Fibroblast of lung (primary cell): Measurements from ENCODE around the gene RAPGEF5. TPM values are rescaled to one million over a fixed set of nuclear protein-coding genes. Genes with fewer than 3 reads are reported as not detected.

Experiments used
- DNase-seq, 2 donors: peaks; one replicate each; pipeline versions ENCODE4 v3.0.0 to v3.0.0-alpha.2; 2010; ENCODE audit warnings: low read depth in 2 of 2
- H2AFZ ChIP-seq: 2 replicates; pipeline ENCODE4 v1.5.1; 2012; ENCODE audit warnings: low read length, control low read depth, inconsistent platforms
- H3K27ac ChIP-seq: 2 replicates; pipeline ENCODE4 v1.5.1; 2011; ENCODE audit warnings: low read length, control low read depth; ENCODE audit not compliant: insufficient read depth
- H3K27me3 ChIP-seq: 2 replicates; pipeline ENCODE4 v1.5.1; 2011; ENCODE audit warnings: mild to moderate bottlenecking, low read length; ENCODE audit not compliant: control insufficient read depth, insufficient read depth
- H3K36me3 ChIP-seq: 2 replicates; pipeline ENCODE4 v1.5.1; 2011; ENCODE audit warnings: low read length; ENCODE audit not compliant: control insufficient read depth, insufficient read depth
- H3K4me1 ChIP-seq: 2 replicates; pipeline ENCODE4 v1.5.1; 2011; ENCODE audit warnings: low read length; ENCODE audit not compliant: control insufficient read depth, insufficient read depth; ENCODE audit errors: extremely low read depth
- H3K4me2 ChIP-seq: 2 replicates; pipeline ENCODE4 v1.5.1; 2011; ENCODE audit warnings: low read length, control low read depth; ENCODE audit not compliant: insufficient read depth; ENCODE audit errors: extremely low read depth
- H3K4me3 ChIP-seq, 4 experiments: fragments of 200-600 bp in 1 of 4; sonication (generic) in 1 of 4; replicated peaks in 1 of 4; 2 replicates each; pipeline ENCODE4 v1.5.1; 2011 to 2016; ENCODE audit warnings: low read length in 4 of 4, low read depth in 3 of 4, mild to moderate bottlenecking in 3 of 4, control low read depth in 2 of 4, inconsistent platforms in 1 of 4, mixed read lengths in 1 of 4; ENCODE audit not compliant: insufficient read depth in 1 of 4; ENCODE audit errors: control extremely low read depth in 1 of 4
- H3K79me2 ChIP-seq: 2 replicates; pipeline ENCODE4 v1.5.1; 2012; ENCODE audit warnings: mild to moderate bottlenecking, low read length, inconsistent platforms; ENCODE audit not compliant: control insufficient read depth, insufficient read depth
- H3K9ac ChIP-seq: 2 replicates; pipeline ENCODE4 v1.5.1; 2011; ENCODE audit warnings: mild to moderate bottlenecking, low read length, control low read depth; ENCODE audit not compliant: insufficient read depth
- H3K9me3 ChIP-seq: 2 replicates; pipeline ENCODE4 v1.5.1; 2012; ENCODE audit warnings: low read depth, low read length; ENCODE audit not compliant: control insufficient read depth, insufficient read depth
- H4K20me1 ChIP-seq: 2 replicates; pipeline ENCODE4 v1.5.1; 2011; ENCODE audit warnings: low read length; ENCODE audit not compliant: control insufficient read depth, insufficient read depth; ENCODE audit errors: extremely low read depth
- EZH2 ChIP-seq: IDR thresholded peaks from 2 replicates; pipeline ENCODE4 v1.5.1; 2012; ENCODE audit warnings: low read length, control low read depth, mild to moderate bottlenecking; ENCODE audit errors: missing control alignments
- polyA minus RNA-seq: library from RNA; depleted of rRNA, polyadenylated mRNA; stranded (reverse); fragments of >200 nt; gene quantifications from 2 replicates; pipeline ENCODE4 v1.2.3, GENCODE V29; 2011; ENCODE audit warnings: low replicate concordance
- polyA plus RNA-seq, 2 donors: library from polyadenylated mRNA; depleted of rRNA in 1 of 2; stranded (reverse) in 1 of 2; unstranded in 1 of 2; fragments of >200 nt; gene quantifications; 2 replicates each; pipeline ENCODE4 v1.2.1, GENCODE V29; 2011 to 2012; ENCODE audit warnings: missing spikeins in 1 of 2
- total RNA-seq: library from RNA; depleted of rRNA; stranded (reverse); fragments of >200 nt; gene quantifications from 2 replicates; pipeline ENCODE4 v1.2.1, GENCODE V29; 2014
- TF ChIP-seq, protein P1 (sequence below), 2 donors: IDR thresholded peaks in 1 of 2; conservative IDR thresholded peaks in 1 of 2; 1 replicate in 1 of 2; 2 replicates in 1 of 2; pipeline ENCODE4 v1.5.1; 2011 to 2012; ENCODE audit warnings: low read length in 2 of 2, control low read depth in 1 of 2, inconsistent platforms in 1 of 2, low read depth in 1 of 2, mild to moderate bottlenecking in 1 of 2

Gene RAPGEF5, protein sequence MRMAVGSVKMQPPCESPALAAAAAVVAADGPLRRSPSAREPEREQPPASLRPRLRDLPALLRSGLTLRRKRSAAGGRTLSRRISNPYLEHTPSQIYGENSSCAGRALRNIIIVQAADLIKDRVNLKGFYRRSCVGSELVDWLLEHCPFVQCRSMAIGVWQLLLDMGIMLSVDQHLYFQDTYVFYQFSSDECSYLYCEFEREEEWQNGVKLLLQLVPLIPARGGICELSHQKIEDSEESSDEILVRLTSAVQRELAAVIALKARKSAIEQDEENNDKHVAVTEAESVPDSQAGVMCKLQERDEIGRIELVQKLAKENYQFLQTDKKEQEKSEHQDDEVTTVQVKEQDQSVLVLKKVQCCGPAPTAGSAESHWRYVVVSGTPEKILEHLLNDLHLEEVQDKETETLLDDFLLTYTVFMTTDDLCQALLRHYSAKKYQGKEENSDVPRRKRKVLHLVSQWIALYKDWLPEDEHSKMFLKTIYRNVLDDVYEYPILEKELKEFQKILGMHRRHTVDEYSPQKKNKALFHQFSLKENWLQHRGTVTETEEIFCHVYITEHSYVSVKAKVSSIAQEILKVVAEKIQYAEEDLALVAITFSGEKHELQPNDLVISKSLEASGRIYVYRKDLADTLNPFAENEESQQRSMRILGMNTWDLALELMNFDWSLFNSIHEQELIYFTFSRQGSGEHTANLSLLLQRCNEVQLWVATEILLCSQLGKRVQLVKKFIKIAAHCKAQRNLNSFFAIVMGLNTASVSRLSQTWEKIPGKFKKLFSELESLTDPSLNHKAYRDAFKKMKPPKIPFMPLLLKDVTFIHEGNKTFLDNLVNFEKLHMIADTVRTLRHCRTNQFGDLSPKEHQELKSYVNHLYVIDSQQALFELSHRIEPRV
- total RNA-seq (0.77 and 1.5 TPM in 2 replicates), polyA plus RNA-seq (0.12 and 1.4 TPM in 2 replicates), polyA minus RNA-seq (1.2 TPM in 1 of 2 replicates, not detected in the other)
- polyA plus RNA-seq (2012) = 0.21 and 1.4 TPM in 2 replicates

DNA sequence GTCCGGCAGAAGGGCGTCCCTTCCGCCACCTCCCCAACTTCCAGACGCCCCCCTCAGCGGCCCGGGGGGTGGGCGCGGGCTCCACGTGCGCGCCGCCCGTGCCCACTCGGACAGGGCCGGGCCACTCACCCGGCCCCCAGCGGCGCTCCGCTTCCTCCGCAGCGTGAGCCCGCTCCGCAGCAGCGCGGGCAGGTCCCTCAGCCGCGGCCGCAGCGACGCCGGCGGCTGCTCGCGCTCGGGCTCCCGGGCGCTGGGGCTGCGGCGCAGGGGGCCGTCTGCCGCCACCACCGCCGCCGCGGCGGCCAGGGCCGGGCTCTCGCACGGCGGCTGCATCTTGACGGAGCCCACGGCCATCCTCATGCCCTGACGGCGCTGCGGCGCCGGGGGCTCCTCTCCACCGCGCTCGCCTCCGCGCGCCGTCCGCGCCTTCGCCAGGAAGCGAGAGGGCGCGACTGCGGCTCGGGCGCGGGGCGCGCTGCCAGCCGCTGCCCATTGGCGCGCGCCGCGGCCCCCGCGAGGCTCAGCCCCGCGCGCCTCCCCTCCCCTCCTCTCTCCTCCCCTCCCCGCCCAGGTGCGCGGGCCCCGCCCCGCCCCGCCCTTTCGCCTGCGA lies at the start of gene RAPGEF5:
RAPGEF5 (minus strand) TSS at position 454 of the 610 bp plus-strand sequence; CDS start at position 360, 94 bp downstream.
- peak; percentile 3 to 22 for DNase-seq
- Histone ChIP-seq H3K4me1 (no peaks in the 10 kb centered on the region), H3K36me3 (no peaks in the 10 kb centered on the region), H3K79me2 (no peaks in the 10 kb centered on the region), H3K4me3 (peak within 1 kb of the TSS in 2 of 4 experiments; percentile 22 to 25), H3K9ac (no peak within 1 kb of the TSS), H2AFZ (no peak within 1 kb of the TSS), H3K27me3 (peaks cover 15% of the 10 kb centered on the region), H4K20me1 (no peaks in the 10 kb centered on the region), H3K4me2 (no peak within 1 kb of the TSS), H3K27ac (no peak within 1 kb of the TSS), H3K9me3 (no peaks in the 10 kb centered on the region)
- no peak for TF ChIP-seq EZH2
- TF ChIP-seq, protein P1, sequence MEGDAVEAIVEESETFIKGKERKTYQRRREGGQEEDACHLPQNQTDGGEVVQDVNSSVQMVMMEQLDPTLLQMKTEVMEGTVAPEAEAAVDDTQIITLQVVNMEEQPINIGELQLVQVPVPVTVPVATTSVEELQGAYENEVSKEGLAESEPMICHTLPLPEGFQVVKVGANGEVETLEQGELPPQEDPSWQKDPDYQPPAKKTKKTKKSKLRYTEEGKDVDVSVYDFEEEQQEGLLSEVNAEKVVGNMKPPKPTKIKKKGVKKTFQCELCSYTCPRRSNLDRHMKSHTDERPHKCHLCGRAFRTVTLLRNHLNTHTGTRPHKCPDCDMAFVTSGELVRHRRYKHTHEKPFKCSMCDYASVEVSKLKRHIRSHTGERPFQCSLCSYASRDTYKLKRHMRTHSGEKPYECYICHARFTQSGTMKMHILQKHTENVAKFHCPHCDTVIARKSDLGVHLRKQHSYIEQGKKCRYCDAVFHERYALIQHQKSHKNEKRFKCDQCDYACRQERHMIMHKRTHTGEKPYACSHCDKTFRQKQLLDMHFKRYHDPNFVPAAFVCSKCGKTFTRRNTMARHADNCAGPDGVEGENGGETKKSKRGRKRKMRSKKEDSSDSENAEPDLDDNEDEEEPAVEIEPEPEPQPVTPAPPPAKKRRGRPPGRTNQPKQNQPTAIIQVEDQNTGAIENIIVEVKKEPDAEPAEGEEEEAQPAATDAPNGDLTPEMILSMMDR (conservative IDR thresholded peaks at IDR 0.05 in 1 of 2, IDR thresholded peaks at IDR 0.05 in 1 of 2; ENCODE audit: low read depth in 1 of 2, low read length in 2 of 2) = no peak

DNA sequence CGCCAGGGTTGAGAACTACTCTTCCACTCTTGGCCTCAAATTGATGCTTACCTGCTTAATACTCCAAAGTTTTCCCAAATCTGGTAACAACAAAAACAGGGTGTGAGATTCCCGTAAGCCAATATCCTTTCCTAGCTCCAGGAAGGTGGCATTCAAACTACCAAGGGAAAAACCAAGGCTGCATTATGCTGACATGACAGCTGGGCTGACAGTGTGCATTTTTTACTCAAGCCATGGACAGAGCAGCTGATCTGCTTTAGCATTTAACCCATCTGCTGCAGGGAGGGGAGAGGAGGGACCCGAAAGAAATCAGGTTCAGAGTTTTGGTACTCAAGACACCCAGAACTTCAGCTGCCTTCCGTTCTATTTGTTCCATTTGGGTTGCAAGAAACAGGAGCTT lies 49.8 kb upstream of the RAPGEF5 start:
- DNase-seq = no peak
- Histone ChIP-seq H3K4me3 (no peak overlapping the region), H3K36me3 (no peaks in the 10 kb centered on the region), H3K9me3 (no peaks in the 10 kb centered on the region), H3K27ac (no peak overlapping the region), H3K27me3 (no peaks in the 10 kb centered on the region), H3K9ac (no peak overlapping the region), H3K4me2 (no peak overlapping the region), H3K4me1 (no peaks in the 10 kb centered on the region), H2AFZ (no peak overlapping the region), H4K20me1 (no peaks in the 10 kb centered on the region), H3K79me2 (no peaks in the 10 kb centered on the region)
- no peak for TF ChIP-seq EZH2
- TF ChIP-seq, protein P1 (conservative IDR thresholded peaks at IDR 0.05 in 1 of 2, IDR thresholded peaks at IDR 0.05 in 1 of 2; ENCODE audit: low read depth in 1 of 2, low read length in 2 of 2) = no peak
